ENCODE measurements around the gene AREG.

DNA sequence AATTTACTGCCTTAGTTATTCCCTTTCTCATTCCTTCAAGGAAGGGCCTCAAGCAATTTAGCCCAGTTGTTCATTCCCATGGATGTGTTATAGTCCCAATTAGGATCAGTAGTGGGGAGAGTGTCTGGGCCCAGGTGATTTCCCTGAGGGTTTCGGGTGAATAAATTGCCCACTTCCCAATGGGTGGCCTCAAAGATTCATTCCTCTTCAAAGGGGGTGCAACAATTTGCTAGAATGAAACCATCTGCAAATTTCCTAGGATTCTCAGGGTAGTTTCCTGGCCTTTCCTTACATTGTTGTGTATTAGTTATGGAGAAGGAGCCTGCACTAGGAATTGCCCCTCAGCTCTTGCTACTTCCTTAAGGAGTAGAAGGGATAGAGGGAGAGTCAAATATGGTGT is 6.3 kb upstream of the AREG start:
- TF ChIP-seq RBM22 (IDR thresholded peaks at IDR 0.05; ENCODE audit: low read depth, low read length, poor library complexity, severe bottlenecking) (no peak), ZBTB7A (IDR thresholded peaks at IDR 0.05; ENCODE audit: borderline replicate concordance, control insufficient read depth, low read depth, low read length) (no peak), CCAR2 (IDR thresholded peaks at IDR 0.05; ENCODE audit: low read depth, low read length) (no peak), EZH2 (IDR thresholded peaks at IDR 0.05; ENCODE audit: borderline replicate concordance, low read depth, low read length) (no peak)

Measured in K562 (cell line).